Spleen (tissue), 11 donors: Measurements from ENCODE around the gene ANOS1. TPM values are rescaled to one million over a fixed set of nuclear protein-coding genes. Genes with fewer than 3 reads are reported as not detected.

Source experiments
- DNase-seq: peaks from one replicate; pipeline ENCODE4 v3.0.0-alpha.2; 2020
- H3K27ac ChIP-seq, 8 donors: fragments of 200-600 bp; sonication (generic) in 7 of 8; 1 replicate in 4 of 8; 2 replicates in 4 of 8; pipeline versions ENCODE4 v1.5.0 to v1.8.0; 2016 to 2021; ENCODE audit warnings: inconsistent platforms in 4 of 8, mild to moderate bottlenecking in 4 of 8, moderate library complexity in 1 of 8
- H3K27me3 ChIP-seq, 7 donors: fragments of 200-600 bp; sonication (generic) in 6 of 7; replicated peaks in 1 of 7; 1 replicate in 4 of 7; 2 replicates in 3 of 7; pipeline versions ENCODE4 v1.5.0 to v1.8.0; 2016 to 2021; ENCODE audit warnings: inconsistent platforms in 3 of 7, mild to moderate bottlenecking in 1 of 7
- H3K36me3 ChIP-seq, 6 donors: fragments of 200-600 bp; sonication (generic) in 5 of 6; 1 replicate in 4 of 6; 2 replicates in 2 of 6; pipeline versions ENCODE4 v1.5.0 to v1.8.0; 2016 to 2021; ENCODE audit warnings: inconsistent platforms in 2 of 6
- H3K4me1 ChIP-seq, 6 donors: fragments of 200-600 bp; sonication (generic) in 5 of 6; 1 replicate in 3 of 6; 2 replicates in 3 of 6; pipeline versions ENCODE4 v1.5.0 to v1.8.0; 2016 to 2021; ENCODE audit warnings: inconsistent platforms in 3 of 6
- H3K4me3 ChIP-seq, 8 donors: fragments of 200-600 bp; sonication (generic) in 7 of 8; 1 replicate in 4 of 8; 2 replicates in 4 of 8; pipeline versions ENCODE4 v1.5.0 to v1.8.0; 2016 to 2021; ENCODE audit warnings: inconsistent platforms in 4 of 8, mild to moderate bottlenecking in 4 of 8, moderate library complexity in 2 of 8
- H3K9me3 ChIP-seq, 8 donors: fragments of 200-600 bp; sonication (generic) in 7 of 8; 1 replicate in 4 of 8; 2 replicates in 4 of 8; pipeline versions ENCODE4 v1.5.0 to v1.8.0; 2016 to 2021; ENCODE audit warnings: inconsistent platforms in 4 of 8
- CTCF ChIP-seq, 11 experiments: fragments of 200-600 bp in 7 of 11; fragments of 450-650 bp in 4 of 11; sonication (generic) in 4 of 11; IDR thresholded peaks in 8 of 11; conservative IDR thresholded peaks in 3 of 11; 1 replicate in 7 of 11; 2 replicates in 4 of 11; pipeline versions ENCODE4 v1.4.0 to v1.8.0; 2016 to 2021; ENCODE audit warnings: antibody characterized with exemption in 11 of 11, inconsistent platforms in 4 of 11, mild to moderate bottlenecking in 1 of 11
- POLR2A ChIP-seq, 3 donors: fragments of 450-650 bp; IDR thresholded peaks; one replicate each; pipeline ENCODE4 v1.5.1; 2017; ENCODE audit warnings: antibody characterized with exemption in 3 of 3, mild to moderate bottlenecking in 1 of 3
- POLR2AphosphoS5 ChIP-seq, 3 donors: sonication (generic); formaldehyde crosslinking; IDR thresholded peaks; one replicate each; pipeline ENCODE4 v1.5.1; 2017; ENCODE audit warnings: antibody characterized with exemption in 3 of 3
- WGBS, 5 donors: extraction: QIAGEN DNeasy Blood & Tissue Kit in 3 of 5; methylation state at CpG; one replicate each; pipeline versions ENCODE4 v1.1.5 to v1.1.7; 2013 to 2018; 5-methylcytosine and 5-hydroxymethylcytosine counted together
- intact Hi-C: fragments of 100-400 bp; cut with DNase I; formaldehyde crosslinking; loops from one replicate; pipeline ENCODE4 v1.15.0; 2023; ENCODE audit warnings: low total_unique reads
- polyA plus RNA-seq, 3 donors: library from polyadenylated mRNA; stranded (reverse); fragments of 200-250 nt; gene quantifications; one replicate each; pipeline ENCODE4 v1.2.1, GENCODE V29; 2013
- total RNA-seq, 7 donors: library from RNA; depleted of rRNA in 3 of 7; stranded (reverse); fragments of >200 nt in 3 of 7; fragmentation: NEBNext Ultra II Directional in 4 of 7; extraction: Animal tissue kit (Norgen Biotek cat#: 25700) in 4 of 7; gene quantifications; one replicate each; pipeline versions ENCODE4 v1.1.0 to v1.2.1, GENCODE V29; 2016 to 2021
- donor health status: healthy with polysubstance abuse.
- donor health status: DM: no; HTN: no; CAD: no; lungs with moderate emphysema.
- donor health status: DM: no; HTN: no; CAD: no.
- donor health status: Bipolar disorder and iron deficiency.
- donor health status: healthy.
- donor health status: DM: no; HTN: no; CAD: no.
- donor health status: DM: yes; HTN: yes; CAD: no.

Gene ANOS1
- total and polyA plus RNA-seq, 10 donors, result 0.26 to 3.9 (median 0.91) TPM

- 61 to 81% (median 73%) methylated on average over 8 of the region's 8 CpGs for WGBS, 5 donors
- H3K27ac ChIP-seq, result no peak overlapping the region
- no peaks in the 10 kb centered on the region for H3K36me3 ChIP-seq
- H3K9me3 ChIP-seq, result no peaks in the 10 kb centered on the region
- H3K27me3 ChIP-seq, result no peaks in the 10 kb centered on the region
- H3K4me1 ChIP-seq, result no peaks in the 10 kb centered on the region
- TF ChIP-seq POLR2AphosphoS5 (IDR thresholded peaks at IDR 0.05) (no peak), CTCF (IDR thresholded peaks at IDR 0.05 in 8 of 11, conservative IDR thresholded peaks at IDR 0.05 in 3 of 11) (no peak), POLR2A (IDR thresholded peaks at IDR 0.05) (no peak)
- intact Hi-C loops, result no loop called here
- no peak overlapping the region for H3K4me3 ChIP-seq
- no peak for DNase-seq
These were observed 166.2 kb downstream of the ANOS1 start for GRCh38 chrX:8565729-8566128.

GRCh38 chrX:8548446-8548845, 183.5 kb downstream of the ANOS1 start:
- DNase-seq, result no peak
- 67 to 78% (median 69%) methylated on average over 1 of the region's 1 CpG for WGBS, 5 donors
- Histone ChIP-seq H3K27me3 (no peaks in the 10 kb centered on the region), H3K4me3 (no peak overlapping the region), H3K36me3 (no peaks in the 10 kb centered on the region), H3K9me3 (no peaks in the 10 kb centered on the region), H3K4me1 (no peaks in the 10 kb centered on the region), H3K27ac (no peak overlapping the region)
- TF ChIP-seq CTCF (IDR thresholded peaks at IDR 0.05 in 8 of 11, conservative IDR thresholded peaks at IDR 0.05 in 3 of 11), result no peak
- no peak for TF ChIP-seq POLR2AphosphoS5 (IDR thresholded peaks at IDR 0.05)
- TF ChIP-seq POLR2A (IDR thresholded peaks at IDR 0.05), result no peak
- intact Hi-C loops, result no loop called here

- no peaks in the 10 kb centered on the region for H3K36me3 ChIP-seq
- H3K4me1 ChIP-seq, result no peaks in the 10 kb centered on the region
- TF ChIP-seq CTCF (IDR thresholded peaks at IDR 0.05 in 8 of 11, conservative IDR thresholded peaks at IDR 0.05 in 3 of 11), result no peak
- TF ChIP-seq POLR2AphosphoS5 (IDR thresholded peaks at IDR 0.05), result no peak
- intact Hi-C loops, result no loop called here
- no peaks in the 10 kb centered on the region for H3K9me3 ChIP-seq
- whole genome bisulfite sequencing, 5 donors, result 77 to 91% (median 81%) methylated on average over 4 of the region's 4 CpGs
- no peak overlapping the region for H3K4me3 ChIP-seq
- no peak overlapping the region for H3K27ac ChIP-seq
- DNase-seq, result no peak
- H3K27me3 ChIP-seq, result no peaks in the 10 kb centered on the region
These were observed 185.2 kb downstream of the ANOS1 start for GRCh38 chrX:8546715-8547114.

- no peak for DNase-seq
- H3K36me3 ChIP-seq, result no peaks in the 10 kb centered on the region
- H3K4me3 ChIP-seq, result no peak overlapping the region
- 65 to 84% (median 67%) methylated on average over 2 of the region's 2 CpGs for WGBS, 5 donors
- no peaks in the 10 kb centered on the region for H3K4me1 ChIP-seq
- TF ChIP-seq POLR2A (IDR thresholded peaks at IDR 0.05) (no peak), CTCF (IDR thresholded peaks at IDR 0.05 in 8 of 11, conservative IDR thresholded peaks at IDR 0.05 in 3 of 11) (no peak)
- H3K27me3 ChIP-seq, result no peaks in the 10 kb centered on the region
- no peak overlapping the region for H3K27ac ChIP-seq
- peaks cover 0 to 6% (median 0%) of the 10 kb centered on the region in 8 donors for H3K9me3 ChIP-seq
- intact Hi-C loops, result no loop called here
These were observed 211.1 kb downstream of the ANOS1 start for GRCh38 chrX:8520791-8521190.
